Right lobe of liver (tissue), 6 donors: Measurements from ENCODE around the gene FAM20C. TPM values are rescaled to one million over a fixed set of nuclear protein-coding genes. Genes with fewer than 3 reads are reported as not detected.

ENCODE experiments used
- ATAC-seq, 4 donors: fragments of 200-7000 bp; cut with Tn5 transposase; one replicate each; pipeline ENCODE4 v1.9.1; 2020; ENCODE audit warnings: mild to moderate bottlenecking in 4 of 4, moderate library complexity in 4 of 4
- DNase-seq, 3 donors: peaks; one replicate each; pipeline ENCODE4 v3.0.0-alpha.2; 2020
- H3K27ac ChIP-seq, 3 donors: fragments of 200-600 bp; one replicate each; pipeline ENCODE4 v1.8.0; 2022
- H3K27me3 ChIP-seq, 2 donors: fragments of 200-600 bp; one replicate each; pipeline ENCODE4 v1.8.0; 2022
- H3K36me3 ChIP-seq, 4 donors: fragments of 200-600 bp; sonication (generic) in 1 of 4; one replicate each; pipeline versions ENCODE4 v1.5.1 to v1.8.0; 2017 to 2022; ENCODE audit warnings: control low read depth in 1 of 4
- H3K4me1 ChIP-seq, 4 donors: fragments of 200-600 bp; sonication (generic) in 1 of 4; one replicate each; pipeline versions ENCODE4 v1.5.1 to v1.8.0; 2017 to 2022; ENCODE audit warnings: control low read depth in 1 of 4
- H3K4me3 ChIP-seq, 3 donors: fragments of 200-600 bp; one replicate each; pipeline ENCODE4 v1.8.0; 2022
- H3K9me3 ChIP-seq, 4 donors: fragments of 200-600 bp; sonication (generic) in 1 of 4; one replicate each; pipeline versions ENCODE4 v1.5.1 to v1.8.0; 2017 to 2022; ENCODE audit warnings: control low read depth in 1 of 4
- CTCF ChIP-seq, 4 donors: fragments of 200-600 bp in 3 of 4; fragments of 450-650 bp in 1 of 4; IDR thresholded peaks; one replicate each; pipeline versions ENCODE4 v1.5.1 to v1.8.0; 2016 to 2022; ENCODE audit warnings: antibody characterized with exemption in 4 of 4, mild to moderate bottlenecking in 2 of 4
- POLR2A ChIP-seq: fragments of 450-650 bp; IDR thresholded peaks from one replicate; pipeline ENCODE4 v1.6.1; 2017; ENCODE audit warnings: antibody characterized with exemption, mild to moderate bottlenecking
- WGBS: methylation state at CpG from one replicate; pipeline ENCODE4 v1.1.6; 2018; ENCODE audit warnings: low coverage, low lambda C conversion rate; ENCODE audit not compliant: insufficient coverage; ENCODE audit errors: missing lambda C conversion rate; 5-methylcytosine and 5-hydroxymethylcytosine counted together
- intact Hi-C, 2 donors: fragments of 100-400 bp; cut with DNase I; formaldehyde crosslinking; loops; one replicate each; pipeline versions ENCODE4 v1.11.2 to v1.14.1; 2022
- total RNA-seq, 6 experiments: library from RNA; depleted of rRNA in 2 of 6; stranded (reverse); fragments of >200 nt in 2 of 6; fragmentation: NEBNext Ultra II Directional in 3 of 6; extraction: Animal tissue kit (Norgen Biotek cat#: 25700) in 3 of 6; gene quantifications; one replicate each; pipeline versions ENCODE4 v1.1.0 to v1.2.4, GENCODE V29; 2016 to 2023
- donor health status: DM: no; HTN: yes; CAD: no.
- donor health status: DM: no; HTN: no; CAD: no.
- donor health status: DM: no; HTN: no; CAD: no.
- donor health status: DM: no; HTN: yes; CAD: no.
- donor health status: DM: no; HTN: yes; CAD: no.

FAM20C gene
- total RNA-seq, 6 experiments from 2014 or later: 32.1 to 73.8 (median 57.3) TPM

- Histone ChIP-seq H3K27ac (no peak overlapping the region), H3K27me3 (no peaks in the 10 kb centered on the region), H3K4me3 (no peak overlapping the region), H3K9me3 (no peaks in the 10 kb centered on the region), H3K4me1 (no peaks in the 10 kb centered on the region), H3K36me3 (no peaks in the 10 kb centered on the region)
- 83% methylated on average over 3 of the region's 11 CpGs for WGBS
- DNase-seq (peak in 1 of 3 donors; percentile 33), ATAC-seq (no peak)
- intact Hi-C loops: no loop called here
- TF ChIP-seq CTCF (IDR thresholded peaks at IDR 0.05): no peak
- no peak for TF ChIP-seq POLR2A
Measured at GRCh38 chr7:280461-280860, 88.1 kb downstream of the FAM20C start.

GRCh38 chr7:281637-282036, 89.3 kb downstream of the FAM20C start:
- intact Hi-C loops: no loop called here
- TF ChIP-seq CTCF (IDR thresholded peaks at IDR 0.05) (no peak), POLR2A (no peak)
- WGBS: 97% methylated on average over 5 of the region's 8 CpGs
- no peaks in the 10 kb centered on the region for H3K36me3 ChIP-seq
- no peaks in the 10 kb centered on the region for H3K9me3 ChIP-seq
- ATAC-seq: no peak
- H3K4me3 ChIP-seq: no peak overlapping the region
- no peaks in the 10 kb centered on the region for H3K27me3 ChIP-seq
- no peak overlapping the region for H3K27ac ChIP-seq
- no peaks in the 10 kb centered on the region for H3K4me1 ChIP-seq
- DNase-seq: no peak

GRCh38 chr7:282621-283020, 90.2 kb downstream of the FAM20C start:
- peak in 1 of 3 donors; percentile 45 for DNase-seq
- H3K27me3 ChIP-seq: no peaks in the 10 kb centered on the region
- no peaks in the 10 kb centered on the region for H3K36me3 ChIP-seq
- no peak overlapping the region for H3K4me3 ChIP-seq
- WGBS: 86% methylated on average over 10 of the region's 25 CpGs
- no peaks in the 10 kb centered on the region for H3K4me1 ChIP-seq
- ATAC-seq: no peak
- intact Hi-C loops: no loop called here
- H3K27ac ChIP-seq: no peak overlapping the region
- H3K9me3 ChIP-seq: no peaks in the 10 kb centered on the region
- TF ChIP-seq POLR2A (no peak), CTCF (IDR thresholded peaks at IDR 0.05) (no peak)

GRCh38 chr7:284762-285722, 92.7 kb downstream of the FAM20C start:
- ATAC-seq (peak in 1 of 4 donors; percentile 7), DNase-seq (peak in 1 of 3 donors; percentile 23)
- no peaks in the 10 kb centered on the region for H3K4me1 ChIP-seq
- no peaks in the 10 kb centered on the region for H3K9me3 ChIP-seq
- peaks cover 5 to 8% of the 10 kb centered on the region in 2 donors for H3K27me3 ChIP-seq
- H3K36me3 ChIP-seq: no peaks in the 10 kb centered on the region
- intact Hi-C loops: no loop called here
- no peak overlapping the region for H3K4me3 ChIP-seq
- WGBS: 69% methylated on average over 16 of the region's 37 CpGs
- no peak overlapping the region for H3K27ac ChIP-seq
- TF ChIP-seq CTCF (IDR thresholded peaks at IDR 0.05) (no peak), POLR2A (no peak)
